HepG2 (cell line): ENCODE results near the gene CKAP2. TPM values are rescaled to one million over a fixed set of nuclear protein-coding genes. Genes with fewer than 3 reads are reported as not detected.

ENCODE experiments used
- CENPT ChIP-seq: sonication (generic); formaldehyde crosslinking; IDR thresholded peaks from 2 replicates; pipeline ENCODE4 v1.8.0; 2022; ENCODE audit warnings: low read depth, mild to moderate bottlenecking, moderate library complexity, missing genetic modification reagents
- ELF1 ChIP-seq: sonication (generic); formaldehyde crosslinking; IDR thresholded peaks from 2 replicates; pipeline ENCODE4 v1.4.0; 2020; ENCODE audit warnings: missing genetic modification reagents
- ERF ChIP-seq: IDR thresholded peaks from 2 replicates; pipeline ENCODE4 v1.6.1; 2018; ENCODE audit warnings: missing biosample characterization, missing genetic modification reagents
- EZH2 ChIP-seq: conservative IDR thresholded peaks from 2 replicates; pipeline ENCODE4 v1.6.1; 2012; ENCODE audit warnings: mild to moderate bottlenecking, low read depth, low read length, moderate library complexity
- FOXM1 ChIP-seq: sonication (generic); formaldehyde crosslinking; IDR thresholded peaks from 2 replicates; pipeline ENCODE4 v1.5.0; 2020; ENCODE audit warnings: missing genetic modification reagents
- IRX3 ChIP-seq: sonication (generic); formaldehyde crosslinking; IDR thresholded peaks from 2 replicates; pipeline ENCODE4 v1.8.1; 2023; ENCODE audit warnings: mild to moderate bottlenecking, low read depth, missing genetic modification reagents, borderline replicate concordance
- KDM5A ChIP-seq: fragments of 200-600 bp; sonication (generic); IDR thresholded peaks from 2 replicates; pipeline ENCODE4 v1.7.0; 2018; ENCODE audit warnings: antibody characterized with exemption, mild to moderate bottlenecking, low read length, borderline replicate concordance
- MAZ ChIP-seq, 2 experiments: sonication (generic) in 1 of 2; formaldehyde crosslinking in 1 of 2; IDR thresholded peaks; 2 replicates each; pipeline versions ENCODE4 v1.5.0 to v1.6.1; 2012 to 2020; ENCODE audit warnings: low read depth in 2 of 2, mild to moderate bottlenecking in 2 of 2, borderline replicate concordance in 1 of 2, improper control_type of control experiment in 1 of 2, low read length in 1 of 2, missing genetic modification reagents in 1 of 2, moderate library complexity in 1 of 2
- MED13 ChIP-seq: sonication (generic); formaldehyde crosslinking; IDR thresholded peaks from 2 replicates; pipeline ENCODE4 v1.5.0; 2020; ENCODE audit warnings: missing genetic modification reagents
- PHF5A ChIP-seq: IDR thresholded peaks from one replicate; pipeline ENCODE4 v1.6.1; 2018; ENCODE audit warnings: low read depth, missing genetic modification reagents; ENCODE audit not compliant: unreplicated experiment
- SP1 ChIP-seq, 2 experiments: fragments of 450-650 bp in 1 of 2; sonication (generic) in 1 of 2; formaldehyde crosslinking in 1 of 2; IDR thresholded peaks; 2 replicates each; pipeline versions ENCODE4 v1.4.0 to v1.6.1; 2016 to 2020; ENCODE audit warnings: missing genetic modification reagents in 1 of 2
- SSRP1 ChIP-seq: IDR thresholded peaks from 2 replicates; pipeline ENCODE4 v1.6.1; 2016; ENCODE audit warnings: control low read depth
- TFDP2 ChIP-seq: sonication (generic); formaldehyde crosslinking; IDR thresholded peaks from 2 replicates; pipeline ENCODE4 v1.4.0; 2020; ENCODE audit warnings: missing genetic modification reagents
- ZNF234 ChIP-seq: sonication (generic); formaldehyde crosslinking; conservative IDR thresholded peaks from 2 replicates; pipeline ENCODE4 v1.5.1; 2020; ENCODE audit warnings: mild to moderate bottlenecking, missing genetic modification reagents
- ZNF275 ChIP-seq: sonication (generic); formaldehyde crosslinking; IDR thresholded peaks from 2 replicates; pipeline ENCODE4 v1.8.0; 2022; ENCODE audit warnings: missing genetic modification reagents, mild to moderate bottlenecking, inconsistent platforms, borderline replicate concordance
- ZNF354B ChIP-seq: sonication (generic); formaldehyde crosslinking; IDR thresholded peaks from 2 replicates; pipeline ENCODE4 v1.8.0; 2022; ENCODE audit warnings: mild to moderate bottlenecking, missing genetic modification reagents
- ZNF460 ChIP-seq: sonication (generic); formaldehyde crosslinking; IDR thresholded peaks from 2 replicates; pipeline ENCODE4 v1.5.1; 2020; ENCODE audit warnings: missing genetic modification reagents, mild to moderate bottlenecking, borderline replicate concordance
- ZNF484 ChIP-seq: sonication (generic); formaldehyde crosslinking; IDR thresholded peaks from 2 replicates; pipeline ENCODE4 v1.5.1; 2020; ENCODE audit warnings: mild to moderate bottlenecking, low read depth, missing genetic modification reagents, borderline replicate concordance
- ZNF546 ChIP-seq: sonication (generic); formaldehyde crosslinking; conservative IDR thresholded peaks from 2 replicates; pipeline ENCODE4 v1.8.1; 2023; ENCODE audit warnings: mild to moderate bottlenecking, missing genetic modification reagents
- ZNF569 ChIP-seq: sonication (generic); formaldehyde crosslinking; IDR thresholded peaks from 2 replicates; pipeline ENCODE4 v1.5.0; 2020; ENCODE audit warnings: mild to moderate bottlenecking, missing genetic modification reagents, moderate library complexity, borderline replicate concordance
- ZNF746 ChIP-seq: sonication (generic); formaldehyde crosslinking; IDR thresholded peaks from 2 replicates; pipeline ENCODE4 v1.8.0; 2022; ENCODE audit warnings: mild to moderate bottlenecking, missing genetic modification reagents
- ZNF749 ChIP-seq: sonication (generic); formaldehyde crosslinking; IDR thresholded peaks from 2 replicates; pipeline ENCODE4 v1.8.0; 2022; ENCODE audit warnings: mild to moderate bottlenecking, missing genetic modification reagents, moderate library complexity, borderline replicate concordance
- ZNF816 ChIP-seq: sonication (generic); formaldehyde crosslinking; IDR thresholded peaks from 2 replicates; pipeline ENCODE4 v1.8.0; 2022; ENCODE audit warnings: missing genetic modification reagents, mild to moderate bottlenecking, borderline replicate concordance
- ZNF841 ChIP-seq: sonication (generic); formaldehyde crosslinking; IDR thresholded peaks from 2 replicates; pipeline ENCODE4 v1.8.1; 2023; ENCODE audit warnings: missing genetic modification reagents, borderline replicate concordance
- ZNF879 ChIP-seq: sonication (generic); formaldehyde crosslinking; IDR thresholded peaks from 2 replicates; pipeline ENCODE4 v1.8.1; 2023; ENCODE audit warnings: missing genetic modification reagents
- polyA plus RNA-seq, 8 experiments: library from polyadenylated mRNA; depleted of rRNA in 3 of 8; stranded (reverse) in 7 of 8; unstranded in 1 of 8; fragments of >200 nt; fragmentation: Illumina TruSeq in 4 of 8; extraction: Trizol in 4 of 8; gene quantifications; 2 replicates each; pipeline versions ENCODE4 v1.2.1 to v1.2.3, GENCODE V29; 2011 to 2016; ENCODE audit warnings: low read depth in 4 of 8, missing spikeins in 1 of 8, mixed read lengths in 1 of 8; ENCODE audit not compliant: insufficient read depth in 1 of 8
- total RNA-seq, 5 experiments: library from RNA; depleted of rRNA; stranded (reverse); fragments of >200 nt; fragmentation: Illumina TruSeq; extraction: Trizol; gene quantifications; 2 replicates each; pipeline ENCODE4 v1.2.3, GENCODE V29; 2016; ENCODE audit warnings: low read depth in 1 of 5
- TF ChIP-seq, protein P1 (sequence below): IDR thresholded peaks from 2 replicates; pipeline ENCODE4 v1.6.1; 2012; ENCODE audit warnings: inconsistent platforms

CKAP2 gene
- total and polyA plus RNA-seq, 2 of the 13 experiments (the other 11 are each of a cell fraction or from before 2014, with no cell fraction given): 6.7 to 40.3 TPM

DNA sequence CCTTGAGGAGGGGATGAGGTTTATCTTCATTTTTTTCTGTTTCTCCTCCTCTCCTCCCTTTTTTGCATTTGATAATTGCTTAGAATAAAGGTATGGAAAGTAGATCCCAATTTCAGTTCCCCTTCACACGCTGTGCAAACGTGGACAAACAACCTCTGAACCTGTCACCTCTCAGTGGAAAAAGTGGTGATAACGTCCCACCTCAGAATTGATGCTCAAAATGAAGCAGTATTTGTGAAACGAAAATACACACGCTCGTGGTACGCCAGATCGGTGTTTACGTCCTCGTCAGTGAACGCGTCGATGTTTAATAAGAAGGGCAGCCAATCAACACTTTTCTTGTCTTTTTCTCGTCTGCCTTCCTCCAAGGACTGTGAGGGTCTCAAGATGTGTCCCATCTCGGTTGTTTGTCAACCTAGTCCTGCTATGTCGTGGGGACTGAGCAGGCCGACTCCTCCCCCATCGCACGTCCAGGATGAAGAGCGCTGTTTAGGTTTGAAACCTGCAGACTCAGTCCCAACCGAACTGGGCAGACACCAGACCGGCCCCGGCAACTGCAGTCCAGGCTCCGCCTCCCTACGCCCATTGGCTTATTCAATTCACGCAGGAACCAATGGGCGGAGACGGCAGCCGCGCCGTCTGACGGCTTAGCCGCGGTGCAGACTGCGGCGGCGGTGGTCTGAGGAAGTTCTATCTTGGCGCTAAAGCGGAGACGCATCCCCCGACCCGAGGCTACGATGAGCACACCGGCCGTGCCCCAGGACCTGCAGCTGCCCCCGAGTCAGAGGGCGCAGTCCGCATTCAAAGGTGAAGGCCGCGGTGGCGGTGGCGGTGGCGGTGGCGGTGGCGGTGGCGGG is at the start of gene CKAP2 (continued):
- TF ChIP-seq KDM5A (no peak), MAZ (IDR thresholded peaks at IDR 0.05; ENCODE audit: borderline replicate concordance, low read depth, low read length) (no peak), MAZ (CRISPR knock-in tag; IDR thresholded peaks at IDR 0.05; ENCODE audit: low read depth) (peak; percentile 51; the same call in 1 of the 2 replicates), IRX3 (CRISPR knock-in tag) (peak; percentile 85), EZH2 (no peak), ZNF879 (CRISPR knock-in tag) (no peak), ZNF569 (CRISPR knock-in tag) (no peak), SP1 (IDR thresholded peaks at IDR 0.05) (no peak), SP1 (CRISPR knock-in tag; IDR thresholded peaks at IDR 0.05) (peak; percentile 62; the same call in 1 of the 2 replicates), ZNF484 (CRISPR knock-in tag) (no peak), ZNF746 (CRISPR knock-in tag) (peak; percentile 13; the same call in 1 of the 2 replicates), FOXM1 (CRISPR knock-in tag) (peak; percentile 97), ZNF460 (CRISPR knock-in tag) (no peak), ZNF546 (CRISPR knock-in tag) (no peak), TFDP2 (CRISPR knock-in tag) (peak; percentile 90), SSRP1 (CRISPR knock-in tag) (no peak), ZNF275 (peak; percentile 81), ZNF749 (CRISPR knock-in tag) (no peak; the same call in 1 of the 2 replicates), ERF (CRISPR knock-in tag) (no peak), PHF5A (CRISPR knock-in tag) (no peak), CENPT (CRISPR knock-in tag) (no peak), ZNF234 (CRISPR knock-in tag) (no peak), ZNF354B (CRISPR knock-in tag) (no peak), ZNF841 (CRISPR knock-in tag) (0 out of 2 replicates have a peak, but pooled peaks have one; percentile 43), MED13 (CRISPR knock-in tag) (peak; percentile 76; the same call in 1 of the 2 replicates), ZNF816 (CRISPR knock-in tag) (no peak; the same call in 1 of the 2 replicates), ELF1 (CRISPR knock-in tag) (0 out of 2 replicates have a peak, but pooled peaks have one; percentile 12)
- TF ChIP-seq, protein P1, sequence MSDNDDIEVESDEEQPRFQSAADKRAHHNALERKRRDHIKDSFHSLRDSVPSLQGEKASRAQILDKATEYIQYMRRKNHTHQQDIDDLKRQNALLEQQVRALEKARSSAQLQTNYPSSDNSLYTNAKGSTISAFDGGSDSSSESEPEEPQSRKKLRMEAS: no peak; the same call in 1 of the 2 replicates
